ENCODE measurements around the gene RELT.

GRCh38 chr11:73331138-73331916, 44.9 kb upstream of the RELT start:
- TF ChIP-seq CTCF (conservative IDR thresholded peaks at IDR 0.05) (no peak), EZH2 (IDR thresholded peaks at IDR 0.05; ENCODE audit: low read depth) (no peak)
